Measurements from ENCODE around the gene TSKS. TPM values are rescaled to one million over a fixed set of nuclear protein-coding genes. Genes with fewer than 3 reads are reported as not detected.

TSKS gene
- total RNA-seq, 1 donor from 2014 or later: not detected

DNA sequence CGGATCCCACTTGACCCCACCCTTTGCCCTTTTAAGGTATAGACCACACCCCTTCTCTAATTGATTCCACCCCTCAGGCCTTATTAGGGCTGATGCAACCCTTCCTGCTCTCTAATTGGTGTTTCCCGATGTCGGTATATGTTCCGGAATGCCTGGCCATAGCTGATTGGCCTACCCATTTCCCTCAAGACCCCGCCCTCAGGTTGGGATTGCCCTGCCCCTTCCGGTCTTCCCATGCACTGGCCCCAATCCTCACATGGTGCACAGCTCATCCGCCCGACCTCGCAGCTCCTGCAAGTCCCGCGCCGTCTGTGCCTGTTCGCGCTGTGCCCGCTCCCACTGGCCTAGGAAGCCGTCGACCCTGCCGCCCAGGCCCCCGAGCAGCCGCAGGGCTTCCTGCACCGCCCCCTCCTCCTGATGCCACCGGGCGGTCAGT, 18.1 kb downstream of the TSKS start:
- H3K9me3 Mint-ChIP-seq: no peaks in the 10 kb centered on the region
- H3K27ac Mint-ChIP-seq: no peak overlapping the region

DNA sequence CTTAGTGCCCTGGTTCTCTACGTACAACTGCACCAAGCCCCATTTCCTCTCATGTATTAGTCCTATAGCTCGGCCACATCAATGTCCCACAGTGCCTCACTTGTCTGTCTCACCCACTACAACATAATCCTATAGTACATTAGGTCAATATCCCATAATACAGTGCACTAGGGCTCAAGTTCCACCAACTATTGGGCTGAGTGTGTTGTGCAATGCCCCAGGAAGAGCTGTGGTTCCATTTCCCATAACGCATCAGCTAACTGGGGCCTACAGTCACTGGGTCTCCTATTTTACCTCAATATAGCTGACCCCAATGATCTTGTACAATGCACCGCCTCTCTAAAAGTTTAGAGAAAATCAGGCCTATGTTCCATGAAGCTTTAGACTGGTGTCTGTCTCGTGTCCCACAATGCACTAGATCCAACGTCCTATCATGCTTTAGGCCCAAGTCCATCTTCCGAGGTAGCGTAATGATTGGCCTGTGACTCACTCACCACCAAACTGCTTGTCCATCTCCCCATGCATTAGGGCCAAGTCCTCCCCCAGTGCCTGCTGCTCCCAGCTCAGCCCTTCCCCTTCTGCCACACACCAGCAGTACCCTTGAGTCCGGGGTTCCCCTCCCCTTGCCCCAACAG, 21.8 kb downstream of the TSKS start:
- TF ChIP-seq, protein P1, sequence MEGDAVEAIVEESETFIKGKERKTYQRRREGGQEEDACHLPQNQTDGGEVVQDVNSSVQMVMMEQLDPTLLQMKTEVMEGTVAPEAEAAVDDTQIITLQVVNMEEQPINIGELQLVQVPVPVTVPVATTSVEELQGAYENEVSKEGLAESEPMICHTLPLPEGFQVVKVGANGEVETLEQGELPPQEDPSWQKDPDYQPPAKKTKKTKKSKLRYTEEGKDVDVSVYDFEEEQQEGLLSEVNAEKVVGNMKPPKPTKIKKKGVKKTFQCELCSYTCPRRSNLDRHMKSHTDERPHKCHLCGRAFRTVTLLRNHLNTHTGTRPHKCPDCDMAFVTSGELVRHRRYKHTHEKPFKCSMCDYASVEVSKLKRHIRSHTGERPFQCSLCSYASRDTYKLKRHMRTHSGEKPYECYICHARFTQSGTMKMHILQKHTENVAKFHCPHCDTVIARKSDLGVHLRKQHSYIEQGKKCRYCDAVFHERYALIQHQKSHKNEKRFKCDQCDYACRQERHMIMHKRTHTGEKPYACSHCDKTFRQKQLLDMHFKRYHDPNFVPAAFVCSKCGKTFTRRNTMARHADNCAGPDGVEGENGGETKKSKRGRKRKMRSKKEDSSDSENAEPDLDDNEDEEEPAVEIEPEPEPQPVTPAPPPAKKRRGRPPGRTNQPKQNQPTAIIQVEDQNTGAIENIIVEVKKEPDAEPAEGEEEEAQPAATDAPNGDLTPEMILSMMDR (conservative IDR thresholded peaks at IDR 0.05): no peak
- Mint-ChIP-seq H3K9me3 (no peaks in the 10 kb centered on the region), H3K4me1 (ENCODE audit: unreplicated experiment) (no peaks in the 10 kb centered on the region), H3K27me3 (no peaks in the 10 kb centered on the region), H3K4me3 (no peak overlapping the region), H3K36me3 (no peaks in the 10 kb centered on the region), H3K27ac (no peak overlapping the region)
- DNase-seq (ENCODE audit: extremely low spot score, unreplicated experiment): no peak

More for the DNA sequence above, 18.1 kb downstream of the TSKS start:
- no peaks in the 10 kb centered on the region for H3K27me3 Mint-ChIP-seq
- TF ChIP-seq, protein P1 (conservative IDR thresholded peaks at IDR 0.05): no peak
- H3K4me3 Mint-ChIP-seq: no peak overlapping the region
- no peak for DNase-seq (ENCODE audit: extremely low spot score, unreplicated experiment)
- H3K36me3 Mint-ChIP-seq: no peaks in the 10 kb centered on the region
- no peaks in the 10 kb centered on the region for H3K4me1 Mint-ChIP-seq (ENCODE audit: unreplicated experiment)

- Mint-ChIP-seq H3K27me3 (no peaks in the 10 kb centered on the region), H3K4me1 (ENCODE audit: unreplicated experiment) (no peaks in the 10 kb centered on the region), H3K27ac (no peak overlapping the region), H3K36me3 (no peaks in the 10 kb centered on the region), H3K9me3 (no peaks in the 10 kb centered on the region), H3K4me3 (no peak overlapping the region)
- TF ChIP-seq, protein P1 (conservative IDR thresholded peaks at IDR 0.05): no peak
- no peak for DNase-seq (ENCODE audit: extremely low spot score, unreplicated experiment)
Measured at GRCh38 chr19:49739933-49740332, 23.2 kb downstream of the TSKS start.

- H3K4me3 Mint-ChIP-seq: no peak overlapping the region
- no peaks in the 10 kb centered on the region for H3K27me3 Mint-ChIP-seq
- TF ChIP-seq, protein P1 (conservative IDR thresholded peaks at IDR 0.05): no peak
- no peaks in the 10 kb centered on the region for H3K4me1 Mint-ChIP-seq (ENCODE audit: unreplicated experiment)
- no peak overlapping the region for H3K27ac Mint-ChIP-seq
- H3K9me3 Mint-ChIP-seq: no peaks in the 10 kb centered on the region
- DNase-seq (ENCODE audit: extremely low spot score, unreplicated experiment): no peak
- no peaks in the 10 kb centered on the region for H3K36me3 Mint-ChIP-seq
Measured at GRCh38 chr19:49739098-49739497, 24.0 kb downstream of the TSKS start.

GRCh38 chr19:49738268-49738667, 24.8 kb downstream of the TSKS start:
- no peak for DNase-seq (ENCODE audit: extremely low spot score, unreplicated experiment)
- H3K4me1 Mint-ChIP-seq (ENCODE audit: unreplicated experiment): no peaks in the 10 kb centered on the region
- H3K9me3 Mint-ChIP-seq: no peaks in the 10 kb centered on the region
- TF ChIP-seq, protein P1 (conservative IDR thresholded peaks at IDR 0.05): no peak
- H3K27ac Mint-ChIP-seq: no peak overlapping the region
- no peaks in the 10 kb centered on the region for H3K36me3 Mint-ChIP-seq
- H3K27me3 Mint-ChIP-seq: no peaks in the 10 kb centered on the region
- no peak overlapping the region for H3K4me3 Mint-ChIP-seq

All from type B pancreatic cell (in vitro differentiated cells).